ENCODE data around the gene RNF151.

GRCh38 chr16:1978476-1979120 is 11.9 kb downstream of the RNF151 start:
- TF ChIP-seq EP300 (IDR thresholded peaks at IDR 0.05) (no peak), CTCF (IDR thresholded peaks at IDR 0.05) (no peak)
